HUES64 (cell line): ENCODE results near the gene PDZD2.
"Not testable (repeated sequence)": the region's sequence is repeated elsewhere in the genome, so short reads cannot be mapped to it uniquely, and the experiment has no call there.

ENCODE experiments used
- H3K27ac ChIP-seq: 2 replicates; pipeline ENCODE4 v1.7.0; 2013; ENCODE audit warnings: low read depth, low read length, inconsistent platforms
- H3K27me3 ChIP-seq: 2 replicates; pipeline ENCODE4 v1.6.1; 2013; ENCODE audit warnings: mild to moderate bottlenecking, low read length; ENCODE audit not compliant: insufficient read depth
- H3K36me3 ChIP-seq: 2 replicates; pipeline ENCODE4 v1.6.1; 2013; ENCODE audit warnings: mild to moderate bottlenecking, low read length; ENCODE audit not compliant: insufficient read depth
- H3K4me1 ChIP-seq: 2 replicates; pipeline ENCODE4 v1.6.1; 2013; ENCODE audit warnings: mild to moderate bottlenecking, low read length, moderate library complexity; ENCODE audit not compliant: insufficient read depth
- H3K4me3 ChIP-seq: 2 replicates; pipeline ENCODE4 v1.5.1; 2013; ENCODE audit warnings: mild to moderate bottlenecking, low read length, moderate library complexity
- H3K9ac ChIP-seq: 2 replicates; pipeline ENCODE4 v1.6.1; 2013; ENCODE audit warnings: mild to moderate bottlenecking, low read depth, low read length
- H3K9me3 ChIP-seq: 2 replicates; pipeline ENCODE4 v1.6.1; 2013; ENCODE audit warnings: low read depth, low read length; ENCODE audit not compliant: insufficient read depth
- WGBS: fragments of 150-250, 120-280 bp; methylation state at CpG from one replicate; pipeline ENCODE4 v1.1.7; 2013; ENCODE audit warnings: missing lambda C conversion rate; 5-methylcytosine and 5-hydroxymethylcytosine counted together

The PDZD2 gene

DNA sequence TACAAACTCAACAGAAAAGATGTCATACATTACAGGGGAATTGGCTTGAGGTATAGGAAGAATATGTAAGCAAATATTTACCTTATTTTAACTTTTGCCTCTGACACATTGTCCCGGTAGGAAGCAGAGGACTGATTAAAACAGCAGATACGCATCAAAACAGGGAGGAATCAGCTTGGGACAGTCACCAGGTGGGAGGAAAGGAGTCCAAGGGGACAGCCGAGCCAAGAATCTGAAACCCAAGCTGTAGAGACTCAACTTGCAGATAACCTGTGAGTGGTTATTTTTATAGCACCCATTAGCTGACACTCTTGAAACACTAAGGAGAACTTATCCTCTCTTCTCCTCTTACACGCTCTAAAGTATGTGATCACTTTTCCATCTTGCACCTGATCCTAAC, 22.3 kb downstream of the PDZD2 start:
- Histone ChIP-seq H3K27me3 (no peaks in the 10 kb centered on the region), H3K27ac (no peak overlapping the region), H3K9me3 (no peaks in the 10 kb centered on the region), H3K4me3 (no peak overlapping the region), H3K4me1 (peaks cover 9% of the 10 kb centered on the region), H3K9ac (no peak overlapping the region), H3K36me3 (no peaks in the 10 kb centered on the region)
- whole genome bisulfite sequencing: 94% methylated on average over 4 of the region's 4 CpGs

DNA sequence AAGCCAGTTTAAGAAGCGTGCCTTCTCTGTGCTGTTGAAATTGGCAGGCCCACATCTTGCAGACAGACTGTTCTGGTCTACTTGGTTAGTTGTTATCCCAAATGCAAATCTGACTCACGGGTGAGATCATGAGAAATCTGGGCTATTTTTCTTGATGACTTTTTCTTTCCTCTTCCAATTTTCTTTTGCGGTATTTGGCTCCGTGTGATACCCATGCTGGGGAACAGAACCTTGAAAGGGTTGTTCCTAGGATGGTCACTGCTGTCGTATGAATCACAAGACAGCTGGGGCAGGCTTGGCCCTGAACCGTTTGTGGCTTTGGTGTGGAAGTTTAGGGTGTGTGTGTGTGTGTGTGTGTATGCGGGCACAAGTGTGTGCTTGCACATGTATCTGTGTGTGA, 24.6 kb downstream of the PDZD2 start:
- H3K4me1 ChIP-seq: no peaks in the 10 kb centered on the region
- no peak overlapping the region for H3K27ac ChIP-seq
- no peaks in the 10 kb centered on the region for H3K27me3 ChIP-seq
- 79% methylated on average over 7 of the region's 7 CpGs for WGBS
- H3K4me3 ChIP-seq: no peak overlapping the region
- no peaks in the 10 kb centered on the region for H3K9me3 ChIP-seq
- no peak overlapping the region for H3K9ac ChIP-seq
- H3K36me3 ChIP-seq: no peaks in the 10 kb centered on the region

- H3K27me3 ChIP-seq: no peaks in the 10 kb centered on the region
- H3K4me1 ChIP-seq: no peaks in the 10 kb centered on the region
- no peaks in the 10 kb centered on the region for H3K36me3 ChIP-seq
- no peak overlapping the region for H3K27ac ChIP-seq
- H3K9me3 ChIP-seq: no peaks in the 10 kb centered on the region
- H3K4me3 ChIP-seq: no peak overlapping the region
- no peak overlapping the region for H3K9ac ChIP-seq
- WGBS: 69% methylated on average over 6 of the region's 8 CpGs
These were observed 25.6 kb downstream of the PDZD2 start for GRCh38 chr5:31664566-31664965.

DNA sequence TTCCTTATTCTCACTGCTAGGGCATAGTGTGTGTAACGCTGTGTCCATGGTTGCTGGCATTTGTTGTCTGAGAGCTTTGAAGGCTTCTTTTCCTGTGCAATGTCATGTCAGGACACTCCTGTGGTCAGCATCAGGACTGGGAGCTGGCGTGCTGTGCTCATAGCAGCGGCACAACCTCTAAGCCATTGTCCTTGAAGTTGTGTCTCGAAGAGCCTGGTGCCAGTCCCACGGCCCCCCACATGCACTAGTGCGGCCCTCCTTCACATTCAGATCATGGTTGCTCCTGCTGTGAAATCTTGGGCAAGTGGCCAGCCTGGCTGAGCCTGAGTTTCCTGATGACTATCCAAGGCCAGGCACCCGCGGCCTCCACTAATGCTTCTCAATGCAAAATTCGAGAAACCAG, 32.4 kb downstream of the PDZD2 start:
- Histone ChIP-seq H3K27ac (no peak overlapping the region), H3K4me1 (no peaks in the 10 kb centered on the region), H3K9me3 (no peaks in the 10 kb centered on the region), H3K36me3 (no peaks in the 10 kb centered on the region), H3K4me3 (no peak overlapping the region), H3K27me3 (no peaks in the 10 kb centered on the region), H3K9ac (no peak overlapping the region)
- WGBS: 86% methylated on average over 9 of the region's 9 CpGs

- 89% methylated on average over 7 of the region's 7 CpGs for WGBS
- no peak overlapping the region for H3K4me3 ChIP-seq
- H3K27me3 ChIP-seq: no peaks in the 10 kb centered on the region
- H3K9ac ChIP-seq: no peak overlapping the region
- H3K27ac ChIP-seq: no peak overlapping the region
- H3K4me1 ChIP-seq: no peaks in the 10 kb centered on the region
- no peaks in the 10 kb centered on the region for H3K36me3 ChIP-seq
- no peaks in the 10 kb centered on the region for H3K9me3 ChIP-seq
These were observed 35.5 kb downstream of the PDZD2 start for GRCh38 chr5:31674371-31674951.

GRCh38 chr5:31675472-31675871, 36.5 kb downstream of the PDZD2 start:
- Histone ChIP-seq H3K4me3 (no peak overlapping the region), H3K36me3 (no peaks in the 10 kb centered on the region), H3K9ac (no peak overlapping the region), H3K27ac (no peak overlapping the region), H3K9me3 (no peaks in the 10 kb centered on the region), H3K4me1 (no peaks in the 10 kb centered on the region), H3K27me3 (no peaks in the 10 kb centered on the region)
- 93% methylated on average over 6 of the region's 6 CpGs for WGBS

DNA sequence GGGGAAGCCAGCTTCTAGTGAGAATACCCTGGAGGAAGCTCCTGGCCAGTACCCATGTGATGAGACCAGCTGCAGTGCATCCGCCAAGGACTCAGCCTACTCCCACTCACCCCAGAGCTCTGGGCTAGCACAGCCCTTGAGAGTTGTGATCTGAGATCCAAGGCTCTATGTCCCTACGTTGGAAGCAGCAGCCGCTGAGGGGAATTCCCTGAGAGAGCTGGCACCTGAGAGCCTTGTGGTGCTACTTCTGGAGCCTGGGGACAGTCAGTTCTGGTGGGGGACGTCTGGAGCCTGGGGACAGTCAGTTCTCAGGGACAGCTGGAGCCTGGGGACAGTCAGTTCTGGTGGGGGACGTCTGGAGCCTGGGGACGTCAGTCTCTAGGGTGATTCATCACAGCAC, 39.2 kb downstream of the PDZD2 start:
- no peaks in the 10 kb centered on the region for H3K27me3 ChIP-seq
- WGBS: 66% methylated on average over 6 of the region's 6 CpGs
- H3K4me1 ChIP-seq: peaks cover 12% of the 10 kb centered on the region
- H3K36me3 ChIP-seq: no peaks in the 10 kb centered on the region
- no peaks in the 10 kb centered on the region for H3K9me3 ChIP-seq
- no peak overlapping the region for H3K27ac ChIP-seq
- H3K4me3 ChIP-seq: no peak overlapping the region
- H3K9ac ChIP-seq: no peak overlapping the region

- H3K36me3 ChIP-seq: no peaks in the 10 kb centered on the region
- no peaks in the 10 kb centered on the region for H3K9me3 ChIP-seq
- peaks cover 15% of the 10 kb centered on the region for H3K4me1 ChIP-seq
- no peak overlapping the region for H3K4me3 ChIP-seq
- no peak overlapping the region for H3K9ac ChIP-seq
- no peaks in the 10 kb centered on the region for H3K27me3 ChIP-seq
- WGBS: 93% methylated on average over 12 of the region's 12 CpGs
- no peak overlapping the region for H3K27ac ChIP-seq
These were observed 41.6 kb downstream of the PDZD2 start for GRCh38 chr5:31680528-31680927.

GRCh38 chr5:31682025-31682424, 43.1 kb downstream of the PDZD2 start:
- Histone ChIP-seq H3K36me3 (no peaks in the 10 kb centered on the region), H3K9ac (no peak overlapping the region), H3K4me1 (peaks cover 15% of the 10 kb centered on the region), H3K27me3 (no peaks in the 10 kb centered on the region), H3K4me3 (no peak overlapping the region), H3K9me3 (no peaks in the 10 kb centered on the region), H3K27ac (no peak overlapping the region)
- WGBS: 84% methylated on average over 11 of the region's 11 CpGs

GRCh38 chr5:31682851-31683250, 43.9 kb downstream of the PDZD2 start:
- peaks cover 15% of the 10 kb centered on the region for H3K4me1 ChIP-seq
- H3K9me3 ChIP-seq: no peaks in the 10 kb centered on the region
- no peak overlapping the region for H3K27ac ChIP-seq
- no peaks in the 10 kb centered on the region for H3K27me3 ChIP-seq
- H3K9ac ChIP-seq: no peak overlapping the region
- 75% methylated on average over 6 of the region's 6 CpGs for WGBS
- no peak overlapping the region for H3K4me3 ChIP-seq
- no peaks in the 10 kb centered on the region for H3K36me3 ChIP-seq

- no peak overlapping the region for H3K4me3 ChIP-seq
- no peak overlapping the region for H3K9ac ChIP-seq
- H3K36me3 ChIP-seq: no peaks in the 10 kb centered on the region
- H3K27me3 ChIP-seq: no peaks in the 10 kb centered on the region
- H3K4me1 ChIP-seq: peaks cover 6% of the 10 kb centered on the region; the same call in 1 of the 2 replicates
- no peak overlapping the region; the same call in 1 of the 2 replicates for H3K27ac ChIP-seq
- 42% methylated on average over 6 of the region's 6 CpGs for WGBS
- peaks cover 3% of the 10 kb centered on the region; the same call in 1 of the 2 replicates for H3K9me3 ChIP-seq
These were observed 49.7 kb downstream of the PDZD2 start for GRCh38 chr5:31688515-31689092.

DNA sequence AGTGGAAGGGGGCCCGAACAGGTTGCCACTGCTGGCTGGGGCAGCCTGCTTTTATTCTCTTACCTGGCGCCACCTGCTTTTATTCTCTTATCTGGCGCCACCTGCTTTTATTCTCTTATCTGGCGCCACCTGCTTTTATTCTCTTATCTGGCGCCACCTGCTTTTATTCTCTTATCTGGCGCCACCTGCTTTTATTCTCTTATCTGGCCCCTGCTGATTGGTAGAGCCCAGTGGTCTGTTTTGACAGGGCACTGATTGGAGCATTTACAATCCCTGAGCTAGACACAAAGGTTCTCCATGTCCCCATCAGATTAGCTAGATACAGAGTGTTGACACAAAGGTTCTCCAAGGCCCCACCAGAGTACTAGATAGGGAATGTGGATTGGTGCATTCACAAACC, 52.5 kb downstream of the PDZD2 start:
- H3K9ac ChIP-seq, H3K36me3 ChIP-seq, H3K27me3 ChIP-seq, H3K9me3 ChIP-seq, H3K4me1 ChIP-seq, H3K4me3 ChIP-seq, H3K27ac ChIP-seq: not testable (repeated sequence)
- WGBS: 92% methylated on average over 6 of the region's 6 CpGs
